Measurements from ENCODE around the gene NEK8.

The NEK8 gene

GRCh38 chr17:28737770-28738679 is 9.4 kb downstream of the NEK8 start:
- H3K36me3 ChIP-seq (ENCODE audit: insufficient read depth, low read length) = peaks cover 7% of the 10 kb centered on the region
- no peak overlapping the region for H2AFZ ChIP-seq (ENCODE audit: low read depth, low read length)
- peaks cover 4% of the 10 kb centered on the region for H3K4me1 ChIP-seq (ENCODE audit: insufficient read depth, low read length)
- peaks cover 3% of the 10 kb centered on the region for H3K9me3 ChIP-seq (ENCODE audit: low read length)
- no peaks in the 10 kb centered on the region for H3K27me3 ChIP-seq (ENCODE audit: insufficient read depth, low read length)
- H3K4me3 ChIP-seq (ENCODE audit: low read length) = no peak overlapping the region

DNA sequence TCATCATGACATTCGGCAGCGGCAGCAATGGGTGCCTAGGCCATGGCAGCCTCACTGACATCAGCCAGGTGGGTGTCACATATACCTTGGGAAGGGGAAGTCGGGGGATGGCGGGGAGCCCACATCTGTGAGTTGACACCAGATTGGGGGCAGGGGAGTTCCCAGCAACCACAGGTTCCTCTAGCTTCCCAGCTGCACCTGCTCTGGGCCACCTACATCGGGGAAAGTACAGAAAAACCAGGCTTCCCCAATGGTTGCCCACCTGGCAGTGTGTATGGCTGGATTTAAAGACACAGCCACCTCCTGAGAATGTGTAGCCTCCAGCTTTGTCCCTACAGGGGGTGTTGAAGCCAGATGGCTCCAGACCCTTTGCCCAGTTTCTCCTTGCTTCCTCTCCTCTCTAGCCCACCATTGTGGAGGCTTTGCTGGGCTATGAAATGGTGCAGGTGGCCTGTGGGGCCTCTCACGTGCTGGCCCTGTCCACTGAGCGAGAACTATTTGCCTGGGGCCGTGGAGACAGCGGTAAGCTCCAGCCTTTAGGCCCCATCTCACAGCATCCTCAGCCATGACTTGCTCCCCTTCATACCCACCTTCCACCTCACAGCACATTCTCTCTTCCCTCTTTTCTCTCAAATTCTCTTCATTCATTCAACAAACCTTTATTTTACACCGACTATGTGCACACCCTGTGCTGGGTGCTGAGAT is 10.2 kb downstream of the NEK8 start:
- Histone ChIP-seq H3K4me1 (ENCODE audit: insufficient read depth, low read length) (peaks cover 4% of the 10 kb centered on the region), H3K27me3 (ENCODE audit: insufficient read depth, low read length) (no peaks in the 10 kb centered on the region), H3K36me3 (ENCODE audit: insufficient read depth, low read length) (peaks cover 5% of the 10 kb centered on the region), H3K9me3 (ENCODE audit: low read length) (peaks cover 3% of the 10 kb centered on the region), H2AFZ (ENCODE audit: low read depth, low read length) (no peak overlapping the region), H3K4me3 (ENCODE audit: low read length) (no peak overlapping the region)

DNA sequence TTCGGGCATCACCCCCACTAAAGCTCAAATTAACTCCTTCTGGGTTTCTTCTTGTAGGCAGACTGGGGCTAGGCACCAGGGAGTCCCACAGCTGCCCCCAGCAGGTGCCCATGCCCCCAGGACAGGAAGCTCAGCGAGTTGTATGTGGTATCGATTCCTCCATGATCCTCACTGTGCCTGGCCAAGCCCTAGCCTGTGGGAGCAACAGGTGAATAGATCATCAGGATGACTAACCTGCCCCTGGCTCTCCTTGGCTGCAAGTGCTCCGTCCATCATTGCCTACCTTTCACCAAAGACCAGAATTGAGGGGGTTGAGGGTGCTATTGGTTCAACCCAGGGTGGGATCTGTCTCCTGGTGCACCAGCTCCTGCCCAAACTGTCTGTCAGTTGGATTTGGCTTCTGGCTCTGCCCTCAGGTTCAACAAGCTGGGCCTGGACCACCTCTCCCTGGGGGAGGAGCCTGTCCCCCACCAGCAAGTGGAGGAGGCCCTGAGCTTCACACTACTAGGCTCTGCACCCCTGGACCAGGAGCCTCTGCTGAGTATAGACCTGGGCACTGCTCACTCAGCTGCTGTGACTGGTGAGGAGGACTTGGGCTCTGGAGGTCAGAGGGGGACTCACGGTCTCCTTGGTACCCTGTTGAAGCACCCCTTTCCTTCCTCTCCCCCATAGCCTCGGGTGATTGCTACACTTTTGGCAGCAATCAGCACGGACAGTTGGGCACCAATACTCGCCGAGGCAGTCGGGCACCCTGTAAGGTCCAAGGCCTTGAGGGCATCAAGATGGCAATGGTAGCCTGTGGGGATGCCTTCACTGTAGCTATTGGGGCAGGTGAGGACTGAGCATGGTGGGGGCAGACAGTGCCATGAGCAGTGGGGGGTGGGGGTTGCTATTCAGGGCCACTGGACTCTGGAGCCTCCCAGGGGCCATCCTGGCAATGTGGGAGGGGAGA is 12.1 kb downstream of the NEK8 start:
- peaks cover 3% of the 10 kb centered on the region for H3K9me3 ChIP-seq (ENCODE audit: low read length)
- H2AFZ ChIP-seq (ENCODE audit: low read depth, low read length) = no peak overlapping the region
- H3K36me3 ChIP-seq (ENCODE audit: insufficient read depth, low read length) = no peaks in the 10 kb centered on the region
- no peak overlapping the region for H3K4me3 ChIP-seq (ENCODE audit: low read length)
- peaks cover 7% of the 10 kb centered on the region for H3K4me1 ChIP-seq (ENCODE audit: insufficient read depth, low read length)
- no peaks in the 10 kb centered on the region for H3K27me3 ChIP-seq (ENCODE audit: insufficient read depth, low read length)

GRCh38 chr17:28741358-28742349 is 13.1 kb downstream of the NEK8 start:
- Histone ChIP-seq H3K36me3 (ENCODE audit: insufficient read depth, low read length) (peaks cover 8% of the 10 kb centered on the region), H3K9me3 (ENCODE audit: low read length) (peaks cover 3% of the 10 kb centered on the region), H3K27me3 (ENCODE audit: insufficient read depth, low read length) (no peaks in the 10 kb centered on the region), H2AFZ (ENCODE audit: low read depth, low read length) (no peak overlapping the region), H3K4me3 (ENCODE audit: low read length) (no peak overlapping the region), H3K4me1 (ENCODE audit: insufficient read depth, low read length) (peaks cover 17% of the 10 kb centered on the region)

GRCh38 chr17:28743243-28744103 is 14.9 kb downstream of the NEK8 start, which contains the start of gene TRAF4:
TSS of gene TRAF4 (plus strand) at chr17:28744011. CDS start at chr17:28744113, 102 bp downstream.
- H3K27me3 ChIP-seq (ENCODE audit: insufficient read depth, low read length) = no peaks in the 10 kb centered on the region
- peaks cover 26% of the 10 kb centered on the region for H3K36me3 ChIP-seq (ENCODE audit: insufficient read depth, low read length)
- H3K4me1 ChIP-seq (ENCODE audit: insufficient read depth, low read length) = peaks cover 22% of the 10 kb centered on the region
- peak within 1 kb of the TSS; percentile 97 for H3K4me3 ChIP-seq (ENCODE audit: low read length)
- no peaks in the 10 kb centered on the region for H3K9me3 ChIP-seq (ENCODE audit: low read length)
- peak within 1 kb of the TSS; percentile 60 for H2AFZ ChIP-seq (ENCODE audit: low read depth, low read length)

DNA sequence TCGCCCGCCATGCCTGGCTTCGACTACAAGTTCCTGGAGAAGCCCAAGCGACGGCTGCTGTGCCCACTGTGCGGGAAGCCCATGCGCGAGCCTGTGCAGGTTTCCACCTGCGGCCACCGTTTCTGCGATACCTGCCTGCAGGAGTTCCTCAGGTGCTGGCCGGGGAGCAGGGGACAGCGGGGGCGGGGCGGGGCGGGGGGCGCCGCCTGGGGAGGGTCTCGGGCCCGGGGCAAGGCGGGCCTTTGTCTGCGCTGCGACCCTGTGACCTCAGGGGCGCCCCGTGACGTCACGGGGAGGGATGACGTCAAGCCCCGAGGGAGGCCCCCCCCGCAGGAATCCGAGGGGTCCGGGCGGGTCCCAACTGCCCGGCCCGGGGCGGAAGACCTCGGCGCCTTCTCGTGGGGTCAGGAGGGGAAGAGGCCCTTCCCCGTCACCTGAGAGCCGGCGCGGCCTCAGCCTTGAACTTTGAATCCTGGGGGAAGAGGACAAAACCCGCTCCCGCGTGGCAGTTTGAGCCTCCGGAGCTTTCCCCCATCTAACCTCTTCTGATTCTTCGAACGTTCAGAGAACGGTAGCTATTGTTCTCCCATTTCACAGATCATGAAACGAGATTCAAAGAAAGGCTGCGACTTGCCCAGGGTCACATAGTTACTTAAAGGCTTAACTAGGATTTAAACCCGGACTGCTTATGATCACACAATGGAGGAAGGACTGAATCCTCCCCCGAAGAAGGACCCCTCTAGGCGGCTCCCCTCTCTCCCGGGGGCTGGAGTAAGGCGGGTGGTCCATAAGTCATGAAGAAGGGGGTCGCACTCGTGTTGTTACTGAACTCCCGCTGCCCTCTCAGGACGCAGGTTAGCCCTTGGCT is 15.8 kb downstream of the NEK8 start:
- Histone ChIP-seq H2AFZ (ENCODE audit: low read depth, low read length) (no peak overlapping the region), H3K4me3 (ENCODE audit: low read length) (peak overlapping the region; percentile 97), H3K4me1 (ENCODE audit: insufficient read depth, low read length) (peaks cover 22% of the 10 kb centered on the region), H3K9me3 (ENCODE audit: low read length) (no peaks in the 10 kb centered on the region), H3K27me3 (ENCODE audit: insufficient read depth, low read length) (no peaks in the 10 kb centered on the region), H3K36me3 (ENCODE audit: insufficient read depth, low read length) (peaks cover 35% of the 10 kb centered on the region)

GRCh38 chr17:28744972-28745785 is 16.6 kb downstream of the NEK8 start:
- Histone ChIP-seq H3K4me1 (ENCODE audit: insufficient read depth, low read length) (peaks cover 26% of the 10 kb centered on the region), H2AFZ (ENCODE audit: low read depth, low read length) (no peak overlapping the region), H3K27me3 (ENCODE audit: insufficient read depth, low read length) (no peaks in the 10 kb centered on the region), H3K36me3 (ENCODE audit: insufficient read depth, low read length) (peaks cover 41% of the 10 kb centered on the region), H3K9me3 (ENCODE audit: low read length) (no peaks in the 10 kb centered on the region), H3K4me3 (ENCODE audit: low read length) (peak overlapping the region; percentile 97)

DNA sequence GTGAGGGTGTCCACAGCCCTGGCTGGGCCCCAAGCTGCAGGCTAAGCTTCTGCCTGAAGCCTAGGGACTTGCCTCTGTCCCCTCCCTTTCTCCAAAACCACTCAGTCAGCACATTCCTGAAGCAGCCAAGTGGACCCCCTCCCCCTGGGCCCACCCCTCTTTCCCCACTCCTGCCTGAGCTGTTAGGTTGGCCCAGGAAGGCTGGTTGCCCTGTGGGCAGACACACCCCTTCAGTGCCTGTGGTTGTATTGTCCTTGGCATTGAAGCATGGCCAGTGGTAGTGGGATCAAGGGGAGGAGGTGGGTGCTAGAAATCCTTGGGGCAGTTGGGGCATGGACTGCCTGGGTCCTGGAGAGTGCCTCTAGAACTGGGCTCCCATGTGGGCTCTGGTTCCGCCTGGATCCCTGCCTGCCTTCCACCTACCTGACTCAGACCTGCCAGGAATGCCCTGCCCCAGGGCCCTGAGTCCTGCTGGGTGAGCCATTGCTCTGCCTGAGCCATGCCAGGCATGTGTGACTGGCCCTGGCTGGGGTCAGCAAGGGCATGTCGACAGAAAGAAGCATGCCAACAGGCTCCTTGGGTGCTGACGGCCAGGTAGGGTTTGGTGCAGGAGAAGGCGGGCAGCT is 17.3 kb downstream of the NEK8 start:
- no peak overlapping the region for H2AFZ ChIP-seq (ENCODE audit: low read depth, low read length)
- H3K27me3 ChIP-seq (ENCODE audit: insufficient read depth, low read length) = no peaks in the 10 kb centered on the region
- H3K4me1 ChIP-seq (ENCODE audit: insufficient read depth, low read length) = peaks cover 30% of the 10 kb centered on the region
- no peaks in the 10 kb centered on the region for H3K9me3 ChIP-seq (ENCODE audit: low read length)
- peak overlapping the region; percentile 97 for H3K4me3 ChIP-seq (ENCODE audit: low read length)
- peaks cover 49% of the 10 kb centered on the region for H3K36me3 ChIP-seq (ENCODE audit: insufficient read depth, low read length)

DNA sequence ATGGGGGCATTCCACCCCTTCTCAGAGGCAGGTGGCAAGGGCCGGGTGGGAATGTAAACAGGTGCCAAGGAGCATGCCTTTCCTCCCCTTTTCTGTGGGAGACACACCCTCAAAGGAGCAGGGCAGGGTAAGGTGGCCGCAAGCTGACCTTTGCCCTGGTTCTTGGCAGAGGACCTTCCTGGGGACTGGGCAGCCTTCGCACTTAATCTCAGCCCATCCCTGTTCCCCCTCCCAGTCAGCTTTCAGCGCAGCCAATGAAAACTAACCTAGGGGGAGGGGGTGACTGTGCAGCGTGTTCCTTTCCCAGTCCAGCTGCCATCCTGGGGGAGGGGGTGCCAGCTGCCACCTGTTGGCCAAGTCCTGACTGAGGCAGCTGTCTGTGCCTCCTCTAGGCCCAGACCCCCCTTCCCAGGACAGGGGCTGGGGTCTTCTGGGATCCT is 18.0 kb downstream of the NEK8 start:
- H3K9me3 ChIP-seq (ENCODE audit: low read length) = no peaks in the 10 kb centered on the region
- no peaks in the 10 kb centered on the region for H3K27me3 ChIP-seq (ENCODE audit: insufficient read depth, low read length)
- H3K4me3 ChIP-seq (ENCODE audit: low read length) = no peak overlapping the region
- no peak overlapping the region for H2AFZ ChIP-seq (ENCODE audit: low read depth, low read length)
- peaks cover 30% of the 10 kb centered on the region for H3K4me1 ChIP-seq (ENCODE audit: insufficient read depth, low read length)
- peaks cover 54% of the 10 kb centered on the region for H3K36me3 ChIP-seq (ENCODE audit: insufficient read depth, low read length)

All from neuron (in vitro differentiated cells).